HG03175 (cell line): ENCODE results near the gene FBXO2.
"Not testable (repeated sequence)": the region's sequence is repeated elsewhere in the genome, so short reads cannot be mapped to it uniquely, and the experiment has no call there.

Experiments
- ATAC-seq: cut with Tn5 transposase; IDR thresholded peaks from one replicate; pipeline ENCODE4 v1.9.1; 2021; ENCODE audit warnings: mild to moderate bottlenecking, moderate library complexity; ENCODE audit not compliant: unreplicated experiment

Gene FBXO2

GRCh38 chr1:11634365-11635192 lies 19.6 kb downstream of the FBXO2 start:
- no peak for ATAC-seq

GRCh38 chr1:11629184-11630016 lies 24.8 kb downstream of the FBXO2 start:
- ATAC-seq: no peak

GRCh38 chr1:11628767-11629166 lies 25.5 kb downstream of the FBXO2 start:
- ATAC-seq: no peak

GRCh38 chr1:11626551-11626950 lies 27.7 kb downstream of the FBXO2 start:
- ATAC-seq: no peak

GRCh38 chr1:11623702-11624101 lies 30.5 kb downstream of the FBXO2 start:
- ATAC-seq: no peak

GRCh38 chr1:11622398-11622797 lies 31.8 kb downstream of the FBXO2 start:
- no peak for ATAC-seq

GRCh38 chr1:11620924-11621323 lies 33.3 kb downstream of the FBXO2 start:
- no peak for ATAC-seq

- ATAC-seq: no peak
Measured at GRCh38 chr1:11620405-11620804, 33.8 kb downstream of the FBXO2 start.

GRCh38 chr1:11617741-11618140 lies 36.5 kb downstream of the FBXO2 start:
- no peak for ATAC-seq

GRCh38 chr1:11617314-11617713 lies 36.9 kb downstream of the FBXO2 start:
- no peak for ATAC-seq

GRCh38 chr1:11616766-11617165 lies 37.5 kb downstream of the FBXO2 start:
- no peak for ATAC-seq

GRCh38 chr1:11615090-11615489 lies 39.1 kb downstream of the FBXO2 start:
- no peak for ATAC-seq

GRCh38 chr1:11613347-11613746 lies 40.9 kb downstream of the FBXO2 start:
- ATAC-seq: no peak

GRCh38 chr1:11611638-11612327 lies 42.4 kb downstream of the FBXO2 start:
- no peak for ATAC-seq

- no peak for ATAC-seq
Measured at GRCh38 chr1:11610629-11611180, 43.5 kb downstream of the FBXO2 start.

GRCh38 chr1:11609378-11609777 lies 44.9 kb downstream of the FBXO2 start:
- ATAC-seq: not testable (repeated sequence)

- ATAC-seq: not testable (repeated sequence)
Measured at GRCh38 chr1:11608596-11609130, 45.6 kb downstream of the FBXO2 start.

GRCh38 chr1:11606775-11607174 lies 47.5 kb downstream of the FBXO2 start:
- no peak for ATAC-seq

- ATAC-seq: no peak
Measured at GRCh38 chr1:11602981-11603380, 51.2 kb downstream of the FBXO2 start.

- no peak for ATAC-seq
Measured at GRCh38 chr1:11602424-11602823, 51.8 kb downstream of the FBXO2 start.

- no peak for ATAC-seq
Measured at GRCh38 chr1:11600836-11601235, 53.4 kb downstream of the FBXO2 start.
